Activated CD8-positive, alpha-beta memory T cell treated with anti-CD3 and anti-CD28 coated beads for 1 hour (primary cell): ENCODE data around the gene ZBTB12.
"Not testable (repeated sequence)": the region's sequence is repeated elsewhere in the genome, so short reads cannot be mapped to it uniquely, and the experiment has no call there.

Experiments used
- DNase-seq, 2 donors: peaks; one replicate each; pipeline ENCODE4 v3.0.0-alpha.2; 2020; ENCODE audit warnings: low read depth in 1 of 2; ENCODE audit errors: extremely low read depth in 1 of 2

ZBTB12 gene

DNA sequence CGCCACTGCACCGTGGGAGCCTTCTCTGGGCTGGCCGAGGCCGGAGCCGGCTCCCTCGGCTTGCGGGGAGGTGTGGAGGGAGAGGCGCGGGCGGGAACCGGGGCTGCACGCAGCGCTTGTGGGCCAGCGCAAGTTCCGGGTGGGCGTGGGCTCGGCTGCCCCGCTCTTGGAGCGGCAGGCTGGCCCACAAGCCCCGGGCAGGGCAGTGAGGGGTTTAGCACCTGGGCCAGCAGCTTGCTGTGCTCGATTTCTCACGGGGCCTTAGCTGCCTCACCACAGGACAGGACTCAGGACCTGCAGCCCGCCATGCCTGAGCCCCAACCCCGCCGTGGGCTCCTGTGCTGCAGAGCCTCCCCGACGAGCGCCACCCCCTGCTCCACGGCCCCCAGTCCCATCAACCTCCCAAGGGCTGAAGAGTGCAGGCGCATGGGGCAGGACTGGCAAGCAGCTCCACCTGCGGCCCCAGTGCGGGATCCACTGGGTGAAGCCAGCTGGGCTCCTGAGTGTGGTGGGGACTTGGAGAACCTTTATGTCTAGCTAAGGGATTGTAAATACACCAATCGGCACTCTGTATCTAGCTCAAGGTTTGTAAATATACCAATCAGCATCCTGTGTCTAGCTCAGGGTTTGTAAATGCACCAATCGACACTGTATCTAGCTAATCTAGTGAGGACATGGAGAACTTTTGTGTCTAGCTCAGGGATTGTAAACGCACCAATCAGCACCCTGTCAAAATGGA lies 49.7 kb downstream of the ZBTB12 start:
- not testable (repeated sequence) for DNase-seq

DNA sequence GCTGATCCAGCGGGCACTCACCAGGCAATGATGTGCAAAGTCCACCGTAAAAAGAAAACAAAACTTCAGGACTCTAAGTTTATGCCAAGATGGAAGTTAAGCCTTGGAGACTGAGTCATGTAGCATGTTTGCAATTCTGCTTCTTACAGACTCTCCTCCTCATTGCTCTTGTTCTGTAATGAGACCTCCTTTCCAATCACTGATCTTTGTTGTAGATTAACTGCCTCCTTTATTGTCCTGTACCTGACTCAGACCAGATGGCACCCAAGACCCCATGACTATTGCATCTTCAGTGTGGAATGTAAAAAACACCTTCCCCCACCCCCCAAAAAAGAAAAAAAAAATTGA lies 50.4 kb downstream of the ZBTB12 start:
- DNase-seq: no peak

DNA sequence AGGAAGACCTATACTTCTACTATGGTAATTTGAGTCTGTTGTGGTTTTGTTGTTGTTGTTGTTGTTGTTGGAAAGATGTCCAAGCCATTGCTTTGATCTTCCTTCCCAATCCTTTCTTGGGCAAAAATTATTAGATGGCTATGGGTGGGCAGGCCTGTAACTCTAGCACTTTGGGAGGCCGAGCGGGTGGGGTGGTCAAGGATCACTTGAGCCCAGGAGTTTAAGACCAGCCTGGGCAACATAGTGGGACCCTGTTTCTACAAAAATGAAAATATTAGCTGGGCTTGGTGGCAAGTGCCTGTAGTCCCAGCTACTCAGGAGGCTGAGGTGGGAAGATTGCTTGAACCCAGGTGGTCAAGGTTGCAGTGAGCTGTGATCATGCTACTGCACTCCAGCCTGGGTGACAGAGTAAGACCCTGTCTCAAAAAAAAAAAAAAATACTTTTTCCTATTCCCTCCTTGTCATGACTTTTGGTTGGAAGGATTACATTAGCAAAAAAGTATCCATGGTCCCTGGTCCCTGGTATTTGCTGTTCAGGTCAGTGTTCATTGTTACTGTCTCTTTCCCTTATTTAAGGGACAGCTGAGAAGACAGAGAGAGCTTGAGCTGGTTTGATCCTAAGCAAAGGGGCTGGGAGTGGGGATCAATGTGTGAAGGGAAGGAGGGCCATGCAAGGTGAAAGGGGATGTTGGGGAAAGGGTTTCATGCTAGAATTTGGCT lies 51.0 kb downstream of the ZBTB12 start:
- DNase-seq: no peak
